ENCODE measurements around the gene LPAR1. TPM values are rescaled to one million over a fixed set of nuclear protein-coding genes. Genes with fewer than 3 reads are reported as not detected.

Gene LPAR1, protein sequence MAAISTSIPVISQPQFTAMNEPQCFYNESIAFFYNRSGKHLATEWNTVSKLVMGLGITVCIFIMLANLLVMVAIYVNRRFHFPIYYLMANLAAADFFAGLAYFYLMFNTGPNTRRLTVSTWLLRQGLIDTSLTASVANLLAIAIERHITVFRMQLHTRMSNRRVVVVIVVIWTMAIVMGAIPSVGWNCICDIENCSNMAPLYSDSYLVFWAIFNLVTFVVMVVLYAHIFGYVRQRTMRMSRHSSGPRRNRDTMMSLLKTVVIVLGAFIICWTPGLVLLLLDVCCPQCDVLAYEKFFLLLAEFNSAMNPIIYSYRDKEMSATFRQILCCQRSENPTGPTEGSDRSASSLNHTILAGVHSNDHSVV
- 220 and 405 TPM in 2 replicates for total RNA-seq

DNA sequence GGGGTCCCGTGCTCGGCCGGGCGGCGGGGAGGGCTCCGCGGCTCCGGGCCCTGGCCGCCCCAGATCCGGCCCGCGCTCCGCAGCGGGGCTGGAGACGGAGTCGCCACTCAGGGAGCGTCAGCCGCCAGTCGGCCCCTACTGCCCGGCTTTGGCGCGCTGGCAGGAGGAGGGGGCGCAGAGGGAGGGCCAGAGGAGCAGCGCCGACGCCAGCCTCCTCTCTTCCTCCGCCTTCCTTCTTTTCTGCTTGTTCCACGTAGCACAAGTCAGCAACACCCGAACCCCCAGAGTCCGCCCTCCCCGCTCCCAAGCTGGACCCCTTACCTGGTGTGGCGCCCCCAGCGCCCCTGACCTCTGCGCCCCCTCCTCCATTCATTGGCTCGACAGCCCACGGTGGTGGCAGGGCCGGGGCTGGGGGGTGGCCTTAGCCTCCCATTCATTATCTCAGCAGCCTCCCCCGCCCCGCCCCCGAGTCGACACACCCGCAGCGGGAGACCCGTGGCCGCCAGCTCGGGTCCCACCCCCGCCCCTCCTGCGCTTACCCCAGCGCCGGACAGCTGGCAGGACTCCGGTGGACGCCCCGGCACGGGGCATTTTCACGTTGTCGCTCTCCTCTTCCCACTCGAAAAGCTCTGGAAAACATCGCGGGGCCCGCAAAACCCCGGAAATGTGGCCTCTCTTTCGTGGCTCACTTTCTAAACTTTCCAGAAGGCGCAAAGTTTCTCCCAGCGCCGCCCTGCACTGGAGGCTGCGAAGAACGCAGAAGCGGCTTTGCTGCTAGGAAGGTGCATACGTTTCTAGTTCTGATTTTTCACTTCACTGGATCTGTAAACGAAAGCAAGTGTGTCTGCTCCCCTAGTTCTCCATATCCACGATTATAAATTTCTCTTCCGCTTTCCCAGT, at the start of gene LPAR1:
Gene LPAR1, minus strand, starts transcription at position 140 of the 900 bp plus-strand sequence. CDS start 66,353 bp downstream, outside the sequence.

Data from smooth muscle cell of trachea (primary cell).